Mucosa of stomach (tissue), 1 donor: ENCODE results near the gene NRM.

Experiments
- H3K27me3 ChIP-seq: one replicate; pipeline ENCODE4 v1.7.0; 2013; ENCODE audit warnings: mild to moderate bottlenecking, low read length; ENCODE audit not compliant: control insufficient read depth, insufficient read depth
- H3K36me3 ChIP-seq: one replicate; pipeline ENCODE4 v1.7.0; 2013; ENCODE audit warnings: low read length; ENCODE audit not compliant: control insufficient read depth, insufficient read depth
- H3K4me1 ChIP-seq: one replicate; pipeline ENCODE4 v1.7.0; 2013; ENCODE audit warnings: mild to moderate bottlenecking, low read length; ENCODE audit not compliant: control insufficient read depth, insufficient read depth
- H3K4me3 ChIP-seq: one replicate; pipeline ENCODE4 v1.7.0; 2013; ENCODE audit warnings: low read length
- H3K9ac ChIP-seq: one replicate; pipeline ENCODE4 v1.7.0; 2013; ENCODE audit warnings: mild to moderate bottlenecking, low read length, moderate library complexity
- H3K9me3 ChIP-seq: one replicate; pipeline ENCODE4 v1.7.0; 2013; ENCODE audit warnings: mild to moderate bottlenecking, low read length, moderate library complexity; ENCODE audit not compliant: control insufficient read depth
- donor health status: Pancreatic carcinoma.

The NRM gene

GRCh38 chr6:30645989-30646388 lies 44.8 kb downstream of the NRM start:
- H3K36me3 ChIP-seq = no peaks in the 10 kb centered on the region
- H3K4me1 ChIP-seq = peaks cover 11% of the 10 kb centered on the region
- peak overlapping the region; percentile 93 for H3K9ac ChIP-seq
- no peaks in the 10 kb centered on the region for H3K27me3 ChIP-seq
- H3K9me3 ChIP-seq = no peaks in the 10 kb centered on the region
- H3K4me3 ChIP-seq = no peak overlapping the region

- Histone ChIP-seq H3K36me3 (no peaks in the 10 kb centered on the region), H3K4me1 (peaks cover 11% of the 10 kb centered on the region), H3K9me3 (no peaks in the 10 kb centered on the region), H3K9ac (no peak overlapping the region), H3K4me3 (no peak overlapping the region), H3K27me3 (no peaks in the 10 kb centered on the region)
Observed at GRCh38 chr6:30644769-30645168, 46.0 kb downstream of the NRM start.

- H3K4me1 ChIP-seq = peaks cover 11% of the 10 kb centered on the region
- no peak overlapping the region for H3K4me3 ChIP-seq
- no peaks in the 10 kb centered on the region for H3K36me3 ChIP-seq
- H3K9me3 ChIP-seq = no peaks in the 10 kb centered on the region
- no peaks in the 10 kb centered on the region for H3K27me3 ChIP-seq
- H3K9ac ChIP-seq = no peak overlapping the region
Observed at GRCh38 chr6:30643656-30644055, 47.1 kb downstream of the NRM start.

- H3K9me3 ChIP-seq = no peaks in the 10 kb centered on the region
- H3K36me3 ChIP-seq = no peaks in the 10 kb centered on the region
- H3K4me3 ChIP-seq = no peak overlapping the region
- no peaks in the 10 kb centered on the region for H3K27me3 ChIP-seq
- H3K9ac ChIP-seq = no peak overlapping the region
- H3K4me1 ChIP-seq = peaks cover 4% of the 10 kb centered on the region
Observed at GRCh38 chr6:30641048-30641447, 49.7 kb downstream of the NRM start.

GRCh38 chr6:30640481-30640880 lies 50.3 kb downstream of the NRM start:
- Histone ChIP-seq H3K4me3 (no peak overlapping the region), H3K27me3 (no peaks in the 10 kb centered on the region), H3K9ac (no peak overlapping the region), H3K9me3 (no peaks in the 10 kb centered on the region), H3K36me3 (no peaks in the 10 kb centered on the region), H3K4me1 (no peaks in the 10 kb centered on the region)
